Keratinocyte (primary cell): ENCODE results near the gene HMX3.

Experiments used
- EZH2 ChIP-seq: IDR thresholded peaks from one replicate; pipeline ENCODE4 v1.6.1; 2012; ENCODE audit warnings: inconsistent platforms, mild to moderate bottlenecking, low read length, moderate library complexity
- TF ChIP-seq, protein P1 (sequence below), 3 experiments: IDR thresholded peaks in 1 of 3; conservative IDR thresholded peaks in 1 of 3; optimal IDR thresholded peaks in 1 of 3; 2 replicates in 2 of 3; 3 replicates in 1 of 3; pipeline versions ENCODE3 to v1.5.1; 2011; ENCODE audit warnings: low read length in 3 of 3, mild to moderate bottlenecking in 3 of 3, moderate library complexity in 2 of 3, control low read depth in 1 of 3, inconsistent platforms in 1 of 3; ENCODE audit not compliant: insufficient read depth in 2 of 3; ENCODE audit errors: extremely low read depth in 1 of 3

- TF ChIP-seq, protein P1, sequence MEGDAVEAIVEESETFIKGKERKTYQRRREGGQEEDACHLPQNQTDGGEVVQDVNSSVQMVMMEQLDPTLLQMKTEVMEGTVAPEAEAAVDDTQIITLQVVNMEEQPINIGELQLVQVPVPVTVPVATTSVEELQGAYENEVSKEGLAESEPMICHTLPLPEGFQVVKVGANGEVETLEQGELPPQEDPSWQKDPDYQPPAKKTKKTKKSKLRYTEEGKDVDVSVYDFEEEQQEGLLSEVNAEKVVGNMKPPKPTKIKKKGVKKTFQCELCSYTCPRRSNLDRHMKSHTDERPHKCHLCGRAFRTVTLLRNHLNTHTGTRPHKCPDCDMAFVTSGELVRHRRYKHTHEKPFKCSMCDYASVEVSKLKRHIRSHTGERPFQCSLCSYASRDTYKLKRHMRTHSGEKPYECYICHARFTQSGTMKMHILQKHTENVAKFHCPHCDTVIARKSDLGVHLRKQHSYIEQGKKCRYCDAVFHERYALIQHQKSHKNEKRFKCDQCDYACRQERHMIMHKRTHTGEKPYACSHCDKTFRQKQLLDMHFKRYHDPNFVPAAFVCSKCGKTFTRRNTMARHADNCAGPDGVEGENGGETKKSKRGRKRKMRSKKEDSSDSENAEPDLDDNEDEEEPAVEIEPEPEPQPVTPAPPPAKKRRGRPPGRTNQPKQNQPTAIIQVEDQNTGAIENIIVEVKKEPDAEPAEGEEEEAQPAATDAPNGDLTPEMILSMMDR (optimal IDR thresholded peaks at IDR 0.05 in 1 of 3, IDR thresholded peaks at IDR 0.05 in 1 of 3, conservative IDR thresholded peaks at IDR 0.05 in 1 of 3; ENCODE audit: extremely low read depth in 1 of 3, insufficient read depth in 2 of 3, low read length in 3 of 3), result no peak
- no peak for TF ChIP-seq EZH2
Observed at GRCh38 chr10:123092635-123093414, 42.9 kb upstream of the HMX3 start.
